Erythroblast (primary cell): ENCODE measurements around the gene MBTD1.

ENCODE experiments used
- GATA1 ChIP-seq: IDR thresholded peaks from 2 replicates; pipeline ENCODE4 v1.6.1; 2011; ENCODE audit warnings: low read depth, mild to moderate bottlenecking, control low read depth, low read length, moderate library complexity
- POLR2A ChIP-seq: IDR thresholded peaks from 2 replicates; pipeline ENCODE4 v1.6.1; 2011; ENCODE audit warnings: mild to moderate bottlenecking, low read length

DNA sequence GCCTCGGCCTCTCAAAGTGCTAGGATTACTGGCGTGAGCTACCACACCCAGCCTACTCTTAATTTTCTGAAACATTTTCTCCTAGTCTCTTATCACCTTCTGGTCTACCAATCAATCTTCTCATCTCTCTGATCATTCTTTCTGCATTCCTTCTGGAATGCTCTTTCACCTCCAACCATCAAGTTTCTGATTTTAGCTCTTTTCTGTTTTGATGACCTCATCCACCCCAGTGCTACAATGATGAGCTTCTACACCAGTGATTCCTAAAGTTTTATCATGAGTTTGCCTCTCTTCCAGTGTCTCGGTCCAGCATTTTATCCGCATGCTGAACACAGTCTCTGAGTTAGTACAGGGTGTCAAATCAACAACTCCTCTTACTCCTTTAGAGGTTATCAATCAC is 62.1 kb downstream of the MBTD1 start:
- TF ChIP-seq POLR2A, result no peak
- TF ChIP-seq GATA1, result no peak
